ENCODE results near the gene PITX1.

PITX1 gene

DNA sequence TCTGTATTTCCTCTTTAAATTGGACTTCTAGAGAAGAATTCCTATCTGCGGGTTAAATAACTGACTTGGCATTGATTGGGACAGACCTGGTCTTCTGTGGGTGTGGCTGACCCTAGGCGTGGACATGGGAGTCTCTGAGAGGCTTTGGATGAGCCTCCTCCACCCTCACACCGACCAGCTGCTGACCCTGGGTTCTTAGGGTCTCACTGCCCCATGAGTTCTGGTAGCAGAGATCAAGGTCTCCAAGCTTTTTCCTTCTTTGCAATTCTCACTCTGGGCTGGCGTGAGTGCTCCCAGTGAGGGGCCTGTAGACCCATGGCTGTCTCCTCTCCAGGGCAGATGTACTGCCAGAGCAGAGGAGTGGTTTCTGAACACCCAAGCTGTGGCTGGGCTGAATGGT, 41.6 kb upstream of the PITX1 start:
- TF ChIP-seq, protein P1, sequence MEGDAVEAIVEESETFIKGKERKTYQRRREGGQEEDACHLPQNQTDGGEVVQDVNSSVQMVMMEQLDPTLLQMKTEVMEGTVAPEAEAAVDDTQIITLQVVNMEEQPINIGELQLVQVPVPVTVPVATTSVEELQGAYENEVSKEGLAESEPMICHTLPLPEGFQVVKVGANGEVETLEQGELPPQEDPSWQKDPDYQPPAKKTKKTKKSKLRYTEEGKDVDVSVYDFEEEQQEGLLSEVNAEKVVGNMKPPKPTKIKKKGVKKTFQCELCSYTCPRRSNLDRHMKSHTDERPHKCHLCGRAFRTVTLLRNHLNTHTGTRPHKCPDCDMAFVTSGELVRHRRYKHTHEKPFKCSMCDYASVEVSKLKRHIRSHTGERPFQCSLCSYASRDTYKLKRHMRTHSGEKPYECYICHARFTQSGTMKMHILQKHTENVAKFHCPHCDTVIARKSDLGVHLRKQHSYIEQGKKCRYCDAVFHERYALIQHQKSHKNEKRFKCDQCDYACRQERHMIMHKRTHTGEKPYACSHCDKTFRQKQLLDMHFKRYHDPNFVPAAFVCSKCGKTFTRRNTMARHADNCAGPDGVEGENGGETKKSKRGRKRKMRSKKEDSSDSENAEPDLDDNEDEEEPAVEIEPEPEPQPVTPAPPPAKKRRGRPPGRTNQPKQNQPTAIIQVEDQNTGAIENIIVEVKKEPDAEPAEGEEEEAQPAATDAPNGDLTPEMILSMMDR (IDR thresholded peaks at IDR 0.05; ENCODE audit: low read length) = no peak
- no peak for TF ChIP-seq EZH2 (IDR thresholded peaks at IDR 0.05; ENCODE audit: borderline replicate concordance, low read length)
- H3K79me2 ChIP-seq (ENCODE audit: insufficient read depth, low read length) = no peaks in the 10 kb centered on the region
- no peak overlapping the region for H3K27ac ChIP-seq (ENCODE audit: low read depth, low read length, poor library complexity, severe bottlenecking)
- H2AFZ ChIP-seq (ENCODE audit: low read length) = no peak overlapping the region
- no peaks in the 10 kb centered on the region for H3K9me2 ChIP-seq (ENCODE audit: low read depth, low read length)
- no peaks in the 10 kb centered on the region for H3K4me1 ChIP-seq (ENCODE audit: insufficient read depth, low read length, severe bottlenecking)
- H3K9me3 ChIP-seq (ENCODE audit: low read length) = no peaks in the 10 kb centered on the region
- no peaks in the 10 kb centered on the region for H3K27me3 ChIP-seq (ENCODE audit: insufficient read depth, low read length)
- H3K9ac ChIP-seq (ENCODE audit: low read length) = no peak overlapping the region
- peaks cover 3% of the 10 kb centered on the region; the same call in 1 of the 2 replicates for H3K36me3 ChIP-seq (ENCODE audit: insufficient read depth, low read length)
- H3F3A ChIP-seq (ENCODE audit: insufficient read depth, low read length) = no peaks in the 10 kb centered on the region
- no peaks in the 10 kb centered on the region for H4K20me1 ChIP-seq (ENCODE audit: insufficient read depth, low read length)
- H3K4me3 ChIP-seq (ENCODE audit: low read depth, low read length, poor library complexity, severe bottlenecking) = no peak overlapping the region
- no peak overlapping the region for H3K4me2 ChIP-seq (ENCODE audit: low read length)

DNA sequence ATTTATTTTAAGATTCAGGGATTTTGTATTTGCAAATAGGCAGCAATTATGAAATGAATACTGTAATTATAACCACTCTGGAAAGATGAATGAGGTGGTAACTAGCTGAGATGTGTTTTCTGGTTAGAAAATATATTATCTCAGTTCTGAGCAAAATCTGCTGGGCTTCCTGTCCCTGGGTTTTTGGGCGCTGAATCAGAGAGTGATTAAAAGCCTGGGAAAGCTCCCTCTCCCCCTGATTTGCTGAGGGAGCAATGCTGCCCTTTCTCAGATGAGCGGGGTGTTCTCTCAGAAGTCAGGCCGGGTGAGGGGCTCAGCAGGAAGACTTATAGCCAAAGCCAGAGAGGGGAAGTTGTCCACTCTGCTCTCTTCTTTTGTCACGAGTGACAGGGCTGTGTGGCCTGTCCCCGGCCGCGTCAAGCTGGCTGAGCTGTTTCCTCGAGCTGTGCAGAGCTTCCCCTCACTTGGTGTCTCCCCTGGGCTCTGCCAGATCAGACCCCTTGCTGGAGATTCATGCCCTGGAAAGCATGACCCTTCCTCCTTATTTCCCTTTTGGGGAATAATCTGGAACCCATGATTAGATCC, 39.8 kb upstream of the PITX1 start:
- no peaks in the 10 kb centered on the region for H3K27me3 ChIP-seq (ENCODE audit: insufficient read depth, low read length)

DNA sequence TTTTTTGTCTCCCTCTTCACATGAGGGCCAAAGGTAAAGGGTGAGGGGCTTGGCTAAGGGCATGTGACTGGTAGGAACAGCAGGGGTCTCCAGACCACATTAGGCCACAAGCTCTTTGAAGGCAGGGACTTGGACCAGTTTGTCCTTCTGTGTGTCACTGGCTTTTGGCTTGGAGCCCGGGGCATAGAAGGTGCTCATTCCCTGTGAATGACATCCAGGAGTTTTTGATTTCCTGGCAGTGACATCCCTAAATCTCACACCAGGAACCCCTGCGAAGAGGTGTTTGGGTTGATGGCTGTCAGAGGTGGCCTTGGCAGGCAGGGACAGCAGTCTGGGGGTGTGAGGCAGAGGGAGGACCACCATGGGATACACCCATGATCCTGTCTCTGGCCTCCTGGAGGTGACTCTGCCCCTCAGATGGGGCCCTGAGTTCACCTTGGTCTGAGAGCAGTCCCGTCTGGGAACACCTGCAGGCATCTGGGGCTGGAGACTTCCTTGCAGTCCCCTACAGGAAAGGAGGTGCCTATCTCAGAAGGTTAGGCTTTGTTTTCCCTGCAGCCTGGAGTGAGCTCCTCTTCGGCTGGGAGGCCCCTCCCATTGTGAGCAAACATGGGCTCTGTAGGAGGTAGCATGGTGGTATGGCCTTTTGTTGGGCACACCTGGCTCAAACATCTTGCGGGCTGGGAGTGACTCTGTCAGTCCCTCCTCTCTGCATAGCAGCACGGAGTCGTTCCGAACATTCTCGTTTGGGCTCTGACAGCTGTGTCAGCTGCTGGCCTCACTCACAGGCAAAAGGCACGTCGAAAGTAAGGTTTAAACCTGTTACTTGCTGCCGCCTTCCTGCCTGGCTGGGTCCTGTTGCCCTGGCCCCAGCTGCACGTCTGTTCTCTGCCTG, 38.6 kb upstream of the PITX1 start:
- Histone ChIP-seq H3K79me2 (ENCODE audit: insufficient read depth, low read length) (no peaks in the 10 kb centered on the region), H3K36me3 (ENCODE audit: insufficient read depth, low read length) (peaks cover 3% of the 10 kb centered on the region; the same call in 1 of the 2 replicates), H3K27ac (ENCODE audit: low read depth, low read length, poor library complexity, severe bottlenecking) (no peak overlapping the region), H4K20me1 (ENCODE audit: insufficient read depth, low read length) (no peaks in the 10 kb centered on the region), H3K4me1 (ENCODE audit: insufficient read depth, low read length, severe bottlenecking) (no peaks in the 10 kb centered on the region), H3K9me3 (ENCODE audit: low read length) (no peaks in the 10 kb centered on the region), H2AFZ (ENCODE audit: low read length) (no peak overlapping the region), H3K27me3 (ENCODE audit: insufficient read depth, low read length) (no peaks in the 10 kb centered on the region), H3K9me2 (ENCODE audit: low read depth, low read length) (no peaks in the 10 kb centered on the region), H3K4me2 (ENCODE audit: low read length) (no peak overlapping the region), H3K4me3 (ENCODE audit: low read depth, low read length, poor library complexity, severe bottlenecking) (no peak overlapping the region), H3K9ac (ENCODE audit: low read length) (no peak overlapping the region), H3F3A (ENCODE audit: insufficient read depth, low read length) (no peaks in the 10 kb centered on the region)
- TF ChIP-seq, protein P1 (IDR thresholded peaks at IDR 0.05; ENCODE audit: low read length) = no peak
- no peak for TF ChIP-seq EZH2 (IDR thresholded peaks at IDR 0.05; ENCODE audit: borderline replicate concordance, low read length)

More for the DNA sequence above, 39.8 kb upstream of the PITX1 start:
- Histone ChIP-seq H3K4me3 (ENCODE audit: low read depth, low read length, poor library complexity, severe bottlenecking) (no peak overlapping the region), H3K4me2 (ENCODE audit: low read length) (no peak overlapping the region), H2AFZ (ENCODE audit: low read length) (no peak overlapping the region), H3K27ac (ENCODE audit: low read depth, low read length, poor library complexity, severe bottlenecking) (no peak overlapping the region), H3K9me2 (ENCODE audit: low read depth, low read length) (no peaks in the 10 kb centered on the region), H4K20me1 (ENCODE audit: insufficient read depth, low read length) (no peaks in the 10 kb centered on the region), H3K9ac (ENCODE audit: low read length) (no peak overlapping the region), H3K79me2 (ENCODE audit: insufficient read depth, low read length) (no peaks in the 10 kb centered on the region), H3K36me3 (ENCODE audit: insufficient read depth, low read length) (peaks cover 3% of the 10 kb centered on the region; the same call in 1 of the 2 replicates), H3K9me3 (ENCODE audit: low read length) (no peaks in the 10 kb centered on the region), H3K4me1 (ENCODE audit: insufficient read depth, low read length, severe bottlenecking) (no peaks in the 10 kb centered on the region), H3F3A (ENCODE audit: insufficient read depth, low read length) (no peaks in the 10 kb centered on the region)
- TF ChIP-seq, protein P1 (IDR thresholded peaks at IDR 0.05; ENCODE audit: low read length) = no peak
- no peak for TF ChIP-seq EZH2 (IDR thresholded peaks at IDR 0.05; ENCODE audit: borderline replicate concordance, low read length)
